ENCODE data around the gene TOMM5.

The TOMM5 gene

GRCh38 chr9:37549527-37549926, 42.9 kb downstream of the TOMM5 start:
- H3K4me3 ChIP-seq (replicated peaks; ENCODE audit: insufficient read depth, low read length), result no peak overlapping the region
- DNase-seq (ENCODE audit: low read depth in 1 of 2, low spot score in 1 of 2), result no peak
- no peak overlapping the region for H3K27ac ChIP-seq (replicated peaks)
- TF ChIP-seq GABPA (IDR thresholded peaks at IDR 0.05; ENCODE audit: low read depth), result no peak
- TF ChIP-seq REST (IDR thresholded peaks at IDR 0.05; ENCODE audit: insufficient replicate concordance, low read depth), result no peak
- TF ChIP-seq POLR2AphosphoS5 (IDR thresholded peaks at IDR 0.05; ENCODE audit: low read depth), result no peak
- no peaks in the 10 kb centered on the region for H3K27me3 ChIP-seq (ENCODE audit: insufficient read depth, poor library complexity, severe bottlenecking)

- no peak overlapping the region for H3K27ac ChIP-seq (replicated peaks)
- no peak for DNase-seq (ENCODE audit: low read depth in 1 of 2, low spot score in 1 of 2)
- H3K27me3 ChIP-seq (ENCODE audit: insufficient read depth, poor library complexity, severe bottlenecking), result no peaks in the 10 kb centered on the region
- TF ChIP-seq POLR2AphosphoS5 (IDR thresholded peaks at IDR 0.05; ENCODE audit: low read depth) (no peak), REST (IDR thresholded peaks at IDR 0.05; ENCODE audit: insufficient replicate concordance, low read depth) (no peak), CTCF (IDR thresholded peaks at IDR 0.05; ENCODE audit: insufficient read depth, low read length) (no peak), GABPA (IDR thresholded peaks at IDR 0.05; ENCODE audit: low read depth) (no peak), SPI1 (IDR thresholded peaks at IDR 0.05; ENCODE audit: borderline replicate concordance, low read depth) (no peak)
- no peak overlapping the region for H3K4me3 ChIP-seq (replicated peaks; ENCODE audit: insufficient read depth, low read length)
These were observed 45.0 kb downstream of the TOMM5 start for GRCh38 chr9:37547328-37547878.

- no peak for DNase-seq (ENCODE audit: low read depth in 1 of 2, low spot score in 1 of 2)
- TF ChIP-seq CTCF (IDR thresholded peaks at IDR 0.05; ENCODE audit: insufficient read depth, low read length), result no peak
- TF ChIP-seq SPI1 (IDR thresholded peaks at IDR 0.05; ENCODE audit: borderline replicate concordance, low read depth), result no peak
- TF ChIP-seq REST (IDR thresholded peaks at IDR 0.05; ENCODE audit: insufficient replicate concordance, low read depth), result no peak
- TF ChIP-seq POLR2AphosphoS5 (IDR thresholded peaks at IDR 0.05; ENCODE audit: low read depth), result no peak
- TF ChIP-seq GABPA (IDR thresholded peaks at IDR 0.05; ENCODE audit: low read depth), result no peak
- Histone ChIP-seq H3K27me3 (ENCODE audit: insufficient read depth, poor library complexity, severe bottlenecking) (no peaks in the 10 kb centered on the region), H3K27ac (replicated peaks) (no peak overlapping the region), H3K4me3 (replicated peaks; ENCODE audit: insufficient read depth, low read length) (no peak overlapping the region)
These were observed 48.9 kb downstream of the TOMM5 start for GRCh38 chr9:37543468-37543867.
